DMS53 (cell line): ENCODE data around the gene ST6GAL1.
A peak's percentile ranks its signal among the peaks of the same experiment; 100 is the strongest.
"Not testable (repeated sequence)": the region's sequence is repeated elsewhere in the genome, so short reads cannot be mapped to it uniquely, and the experiment has no call there.

Experiments used
- DNase-seq: peaks from one replicate; lab custom pipeline; 2025; lab: John Stamatoyannopoulos, UW

ST6GAL1 gene, protein sequence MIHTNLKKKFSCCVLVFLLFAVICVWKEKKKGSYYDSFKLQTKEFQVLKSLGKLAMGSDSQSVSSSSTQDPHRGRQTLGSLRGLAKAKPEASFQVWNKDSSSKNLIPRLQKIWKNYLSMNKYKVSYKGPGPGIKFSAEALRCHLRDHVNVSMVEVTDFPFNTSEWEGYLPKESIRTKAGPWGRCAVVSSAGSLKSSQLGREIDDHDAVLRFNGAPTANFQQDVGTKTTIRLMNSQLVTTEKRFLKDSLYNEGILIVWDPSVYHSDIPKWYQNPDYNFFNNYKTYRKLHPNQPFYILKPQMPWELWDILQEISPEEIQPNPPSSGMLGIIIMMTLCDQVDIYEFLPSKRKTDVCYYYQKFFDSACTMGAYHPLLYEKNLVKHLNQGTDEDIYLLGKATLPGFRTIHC

DNA sequence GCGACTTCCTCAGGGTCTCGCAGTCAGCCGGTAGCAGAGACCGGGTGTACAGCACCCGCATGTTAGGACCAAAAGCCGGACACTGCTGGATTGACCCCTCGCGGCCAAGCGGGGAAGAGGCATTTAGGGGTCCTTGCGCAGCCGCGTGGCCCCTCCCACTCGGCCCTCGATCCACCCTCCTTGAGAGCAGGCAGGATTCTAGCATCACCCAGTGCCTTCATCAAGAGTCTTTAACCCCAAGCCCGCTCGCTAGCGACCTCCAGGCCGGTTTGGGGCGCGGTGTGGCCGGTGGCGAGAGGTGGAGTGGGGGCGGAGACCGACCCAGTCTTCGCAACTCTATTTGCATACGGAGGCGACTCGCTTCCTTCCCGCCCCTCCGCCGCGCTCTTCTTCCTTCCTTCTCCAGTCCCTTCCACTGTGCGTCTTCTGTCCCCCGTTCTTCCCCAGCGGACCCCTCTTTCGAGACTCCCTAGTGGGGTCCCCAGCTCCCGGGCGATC, at the start of gene ST6GAL1:
ST6GAL1 (plus strand) TSS at position 384 of the 498 bp plus-strand sequence. CDS start 112,178 bp downstream, outside the sequence.
- DNase-seq = peak; percentile 67

- DNase-seq = no peak
Measured at GRCh38 chr3:186882150-186882524, 48.2 kb upstream of the ST6GAL1 start.

DNA sequence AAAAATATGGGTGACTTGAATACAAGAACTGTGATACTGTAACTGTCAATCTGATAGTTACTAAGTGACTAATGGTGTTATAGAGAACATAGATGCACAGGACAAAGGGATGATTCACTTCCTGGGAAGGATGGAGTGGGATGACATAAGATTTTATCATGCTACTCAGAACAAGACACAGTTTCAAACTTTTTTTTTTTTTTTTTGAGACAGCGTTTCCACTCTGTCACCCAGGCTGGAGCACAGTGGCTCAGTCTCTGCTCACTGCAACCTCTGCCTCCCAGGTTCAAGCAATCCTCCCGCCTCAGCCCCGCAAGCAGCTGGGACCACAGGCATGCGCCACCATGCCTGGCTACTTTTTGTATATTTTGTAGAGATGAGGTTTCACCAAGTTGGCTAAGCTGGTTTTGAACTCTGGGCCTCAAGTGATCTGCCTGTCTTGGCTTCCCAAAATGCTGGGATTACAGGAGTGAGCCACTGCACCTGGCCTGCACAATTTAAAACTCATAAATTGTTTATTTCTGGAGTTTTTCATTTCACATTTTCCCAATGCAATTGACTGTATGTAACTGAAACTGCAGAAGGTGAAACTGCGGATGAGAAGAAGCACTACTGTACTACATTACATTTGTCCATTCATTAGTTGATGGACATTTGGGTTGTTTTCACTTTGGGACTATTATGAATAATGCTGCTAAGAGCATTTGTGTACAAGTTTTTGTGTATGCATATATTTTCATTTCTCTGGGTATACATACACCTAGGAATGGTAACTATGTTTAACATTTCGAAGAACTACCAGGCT, 47.2 kb upstream of the ST6GAL1 start:
- peak; percentile 69 for DNase-seq

DNA sequence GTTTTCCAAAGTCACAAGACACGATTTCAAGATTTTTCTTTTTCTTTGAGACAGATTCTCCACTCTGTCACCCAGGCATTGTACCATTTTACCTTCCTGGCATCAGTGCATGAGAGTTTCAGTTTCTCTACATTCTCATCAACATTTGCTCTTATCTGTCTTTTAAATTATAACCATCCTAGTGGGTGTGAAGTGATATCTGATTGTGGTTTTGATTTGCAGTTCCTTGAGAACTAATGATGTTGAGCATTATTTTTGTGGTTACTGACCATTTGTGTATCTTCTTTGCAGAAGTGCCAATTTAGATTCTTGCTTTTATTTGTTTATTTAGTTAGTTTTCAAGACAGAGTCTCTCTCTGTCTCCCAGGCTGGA, 46.7 kb upstream of the ST6GAL1 start:
- DNase-seq = no peak

GRCh38 chr3:186884868-186885267, 45.5 kb upstream of the ST6GAL1 start:
- DNase-seq = not testable (repeated sequence)

DNA sequence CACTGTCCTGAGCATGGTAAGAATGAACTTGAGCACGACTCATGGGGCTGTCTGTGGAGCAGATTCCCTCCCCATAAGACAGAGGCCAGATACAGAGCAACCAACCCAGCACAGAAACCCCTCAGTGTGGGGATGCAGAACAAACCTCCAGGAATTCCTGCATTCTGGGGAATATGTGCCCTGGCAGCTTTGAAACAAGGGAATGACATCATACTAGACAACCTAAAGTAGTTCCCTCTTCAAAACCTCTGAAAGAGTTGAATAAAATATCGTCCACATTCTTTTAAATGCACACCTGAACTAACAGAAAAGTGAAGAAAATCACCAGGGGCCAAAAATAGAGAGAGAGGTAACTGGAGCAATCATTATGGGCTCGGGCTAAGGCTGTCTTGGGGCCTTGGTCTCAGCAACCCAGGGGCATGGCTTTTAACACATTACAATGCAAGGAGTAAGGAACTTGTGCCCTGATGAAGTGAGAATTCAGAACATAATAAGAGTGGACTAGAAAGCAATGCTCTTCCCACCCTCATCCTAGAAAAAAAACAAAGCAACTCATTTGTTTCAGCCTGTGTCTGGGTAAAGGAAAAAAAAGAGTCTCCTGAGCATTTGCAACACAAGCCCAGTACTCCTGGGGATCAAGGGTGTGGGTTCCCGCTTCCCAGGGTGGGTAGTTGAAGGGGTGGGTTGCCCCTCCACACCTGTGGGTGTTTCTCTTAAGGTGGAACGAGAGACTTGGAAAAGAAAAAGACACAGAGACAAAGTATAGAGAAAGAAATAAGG, 43.9 kb upstream of the ST6GAL1 start:
- DNase-seq = no peak

GRCh38 chr3:186887507-186887938, 42.8 kb upstream of the ST6GAL1 start:
- DNase-seq = not testable (repeated sequence)

- no peak for DNase-seq
Measured at GRCh38 chr3:186888569-186888968, 41.8 kb upstream of the ST6GAL1 start.

DNA sequence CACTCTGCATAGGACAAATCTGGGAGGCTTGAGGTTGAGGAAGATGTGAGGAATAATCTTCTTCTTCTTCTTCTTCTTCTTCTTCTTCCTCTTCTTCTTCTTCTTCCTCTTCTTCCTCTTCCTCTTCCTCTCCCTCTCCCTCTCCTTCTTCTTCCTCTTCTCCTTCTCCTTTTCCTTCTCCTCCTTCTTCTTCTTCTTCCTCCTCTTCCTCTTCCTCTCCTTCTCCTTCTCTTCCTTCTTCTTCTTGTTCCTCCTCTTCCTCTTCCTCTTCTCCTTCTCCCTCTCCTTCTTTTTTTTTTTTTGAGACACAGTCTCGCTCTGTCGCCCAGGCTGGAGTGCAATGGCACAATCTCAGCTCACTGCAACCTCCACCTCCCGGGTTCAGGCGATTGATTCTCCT, 40.6 kb upstream of the ST6GAL1 start:
- not testable (repeated sequence) for DNase-seq

DNA sequence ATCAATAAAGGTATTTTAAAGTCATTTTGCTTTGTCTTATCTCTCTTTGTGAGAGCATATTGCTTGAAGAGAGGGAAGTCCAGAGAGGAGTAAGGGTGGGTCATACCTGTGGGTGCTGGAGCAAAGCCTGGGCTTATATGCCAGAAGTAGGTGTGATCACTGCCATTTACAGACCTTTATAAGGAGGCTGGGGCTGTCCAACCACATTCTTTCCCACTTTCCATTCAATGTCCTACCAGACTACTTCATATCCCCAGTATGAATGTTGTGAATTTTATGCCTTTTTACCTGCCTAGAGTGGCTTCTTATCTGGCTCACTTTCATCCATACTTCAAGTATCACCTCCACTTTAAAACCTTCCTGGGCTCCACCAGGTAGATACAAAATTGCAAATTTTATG, 39.4 kb upstream of the ST6GAL1 start:
- DNase-seq = no peak

GRCh38 chr3:186893071-186893470, 37.3 kb upstream of the ST6GAL1 start:
- not testable (repeated sequence) for DNase-seq

DNA sequence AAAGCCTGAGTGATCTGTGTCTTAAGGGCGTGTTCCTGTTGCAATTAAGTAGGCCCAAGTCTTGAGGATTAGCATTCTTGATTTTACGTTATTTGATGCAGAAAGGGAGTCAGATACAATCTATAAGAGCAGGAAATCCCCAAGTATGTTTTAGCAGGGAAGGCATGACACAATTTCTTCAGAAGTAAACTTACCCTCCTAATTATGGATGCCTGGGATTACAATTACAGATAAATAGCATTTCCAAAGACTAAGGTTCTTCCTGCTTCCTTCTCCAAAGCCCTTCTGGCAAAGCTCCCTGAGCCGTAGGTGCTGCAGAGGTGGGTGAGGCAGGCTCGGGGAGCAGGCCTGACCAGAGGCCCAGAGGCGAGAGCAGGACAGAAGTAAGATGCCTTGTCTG, 34.9 kb upstream of the ST6GAL1 start:
- no peak for DNase-seq

DNA sequence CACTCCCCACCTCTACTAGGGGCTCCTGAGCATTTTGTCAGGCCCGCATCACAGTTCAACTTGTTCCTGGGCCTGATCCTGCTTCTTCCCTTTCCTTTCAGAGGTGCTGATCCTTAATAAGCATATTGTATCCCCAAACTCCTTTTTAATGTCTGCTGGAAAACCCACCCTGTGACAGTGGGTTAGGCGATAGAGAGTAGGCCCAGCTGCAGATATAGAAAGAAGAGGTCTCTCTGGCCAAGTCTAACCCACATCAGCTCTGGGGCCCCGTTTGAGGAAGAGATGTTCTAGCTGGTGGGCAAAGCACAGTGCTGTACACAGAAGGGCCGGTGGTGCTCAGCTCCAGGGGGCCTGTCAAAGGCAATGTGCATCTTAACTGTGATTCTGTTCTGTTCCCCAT, 34.3 kb upstream of the ST6GAL1 start:
- DNase-seq = no peak

- DNase-seq = no peak
Measured at GRCh38 chr3:186896875-186897274, 33.5 kb upstream of the ST6GAL1 start.

DNA sequence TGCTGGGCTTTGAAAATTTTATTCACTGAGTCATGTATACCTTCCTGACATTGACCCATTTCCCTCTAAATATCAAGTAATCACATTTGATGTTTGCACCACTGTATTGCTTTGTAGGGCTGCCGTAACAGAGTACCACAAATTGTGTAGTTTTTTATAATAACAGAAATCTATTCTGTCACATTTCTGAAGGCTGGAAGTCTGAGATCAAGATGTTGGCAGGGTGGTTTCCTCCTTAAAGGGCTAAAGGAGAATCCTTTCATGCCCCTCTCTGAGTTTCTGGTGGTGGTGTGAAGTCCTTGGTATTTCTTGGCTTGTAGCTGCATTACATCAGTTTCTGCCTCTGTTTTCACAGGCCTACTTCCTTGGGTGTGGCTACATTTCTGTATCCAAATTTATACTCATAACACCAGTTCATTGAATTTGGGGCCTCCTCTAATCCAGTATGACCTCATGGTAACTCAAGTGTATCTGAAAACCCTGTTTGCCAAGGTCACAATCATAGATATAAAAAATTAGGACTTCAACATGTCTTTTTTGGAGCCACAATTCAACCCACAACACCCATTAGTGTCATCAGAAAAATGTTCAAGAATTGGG, 29.1 kb upstream of the ST6GAL1 start:
- DNase-seq = no peak

GRCh38 chr3:186902154-186902553, 28.2 kb upstream of the ST6GAL1 start:
- DNase-seq = no peak

DNA sequence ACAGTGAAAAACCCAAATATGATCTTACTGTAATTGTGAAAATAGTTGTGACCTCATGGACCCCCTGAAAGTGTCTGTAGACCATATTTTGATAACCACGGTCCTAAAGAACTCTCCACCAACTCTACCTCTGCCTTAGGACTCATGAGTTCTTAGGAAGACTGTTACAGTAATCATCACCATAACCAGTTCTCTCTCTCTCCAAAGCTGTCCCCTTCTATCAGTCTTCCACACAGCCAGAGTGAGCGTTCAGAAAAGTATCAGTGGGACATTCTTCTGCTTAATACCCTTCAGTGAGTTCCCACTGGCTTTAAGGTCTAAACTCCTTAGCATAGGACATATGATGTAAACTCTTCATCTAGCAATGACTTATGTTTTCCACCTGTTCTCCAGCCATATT, 27.6 kb upstream of the ST6GAL1 start:
- no peak for DNase-seq

DNA sequence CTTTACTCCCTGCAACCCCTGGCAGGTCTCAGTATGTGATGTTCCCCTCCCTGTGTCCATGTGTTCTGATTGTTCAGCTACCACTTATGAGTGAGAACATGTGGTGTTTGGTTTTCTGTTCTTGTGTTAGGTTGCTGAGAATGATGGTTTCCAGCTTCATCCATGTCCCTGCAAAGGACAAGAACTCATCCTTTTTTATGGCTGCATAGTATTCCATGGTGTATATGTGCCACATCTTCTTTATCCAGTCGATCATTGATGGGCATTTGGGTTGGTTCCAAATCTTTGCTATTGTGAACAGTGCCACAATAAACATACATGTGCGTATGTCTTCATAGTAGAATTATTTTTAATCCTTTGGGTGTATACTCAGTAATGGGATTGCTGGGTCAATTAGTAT, 26.6 kb upstream of the ST6GAL1 start:
- DNase-seq = not testable (repeated sequence)

DNA sequence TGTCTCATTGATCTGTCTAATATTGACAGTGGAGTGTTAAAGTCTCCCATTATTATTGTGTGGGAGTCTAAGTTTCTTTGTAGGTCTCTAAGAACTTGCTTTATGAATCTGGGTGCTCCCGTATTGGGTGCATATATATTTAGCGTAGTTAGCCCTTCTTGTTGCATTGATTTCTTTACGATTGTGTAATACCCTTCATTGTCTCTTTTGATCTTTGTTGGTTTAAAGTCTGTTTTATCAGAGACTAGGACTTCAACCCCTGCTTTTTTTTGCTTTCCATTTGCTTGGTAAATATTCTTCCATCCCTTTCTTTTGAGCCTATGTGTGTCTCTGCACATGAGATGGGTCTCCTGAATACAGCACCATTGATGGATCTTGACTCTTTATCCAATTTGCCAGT, 23.3 kb upstream of the ST6GAL1 start:
- DNase-seq = not testable (repeated sequence)

GRCh38 chr3:186909078-186909853, 21.1 kb upstream of the ST6GAL1 start:
- peak; percentile 22 for DNase-seq
